GM12892 (cell line): ENCODE data around the gene SNX15.
"Not testable (repeated sequence)": the region's sequence is repeated elsewhere in the genome, so short reads cannot be mapped to it uniquely, and the experiment has no call there.

Experiments
- DNase-seq: peaks from one replicate; pipeline ENCODE4 v3.0.0; 2011; ENCODE audit not compliant: insufficient read length
- FAIRE-seq: peaks from 2 replicates; lab custom pipeline; 2011; peaks lifted over from hg19 to GRCh38; lab: Jason Lieb, UNC
- POLR2A ChIP-seq: IDR thresholded peaks from 2 replicates; pipeline ENCODE4 v1.6.1; 2011; ENCODE audit warnings: low read depth, low read length, control low read depth
- POLR2AphosphoS5 ChIP-seq: IDR thresholded peaks from 2 replicates; pipeline ENCODE4 v1.6.1; 2011; ENCODE audit warnings: low read depth, low read length, control low read depth
- TAF1 ChIP-seq: IDR thresholded peaks from 2 replicates; pipeline ENCODE4 v1.6.1; 2011; ENCODE audit warnings: low read depth, mild to moderate bottlenecking, control low read depth, low read length, borderline replicate concordance

The SNX15 gene

DNA sequence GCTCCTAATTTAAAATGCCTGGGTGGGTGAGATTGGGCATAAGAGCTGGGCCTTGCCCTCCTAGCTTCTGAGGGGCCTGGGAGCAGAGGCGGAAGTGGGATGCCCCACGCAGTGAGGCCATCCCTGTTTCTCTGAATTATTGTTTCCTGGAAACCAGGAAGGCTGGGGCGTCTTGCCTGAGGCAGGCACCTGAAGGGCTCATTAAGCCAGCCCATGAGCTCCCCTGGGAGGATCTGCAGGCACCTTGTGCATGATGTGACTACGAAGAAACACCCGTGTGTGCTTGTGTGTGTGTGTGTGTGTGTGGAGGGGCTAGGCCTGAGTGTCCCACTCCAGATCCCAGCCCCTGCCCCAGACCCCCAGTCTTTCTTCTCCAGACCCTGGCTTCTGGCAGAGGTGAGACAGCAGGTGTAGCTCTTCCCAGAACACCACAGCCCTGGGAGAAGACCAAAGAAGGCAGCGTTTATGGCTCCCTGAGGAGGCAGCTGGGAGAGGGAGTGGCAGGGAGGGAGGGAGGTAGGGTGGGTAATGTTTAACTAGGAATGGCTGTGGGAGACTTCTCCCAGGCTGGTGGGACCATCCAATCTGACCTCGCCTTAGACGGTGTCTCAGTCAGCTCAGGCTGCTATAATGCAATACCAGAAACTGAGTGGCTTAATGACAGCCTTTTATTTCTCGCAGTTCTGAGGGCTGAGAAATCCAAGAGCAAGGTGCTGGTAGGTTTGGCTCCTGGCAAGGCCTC, 28.4 kb upstream of the SNX15 start:
- no peak for TF ChIP-seq POLR2A
- no peak for TF ChIP-seq TAF1
- no peak for TF ChIP-seq POLR2AphosphoS5
- no peak for DNase-seq
- FAIRE-seq: no peak

DNA sequence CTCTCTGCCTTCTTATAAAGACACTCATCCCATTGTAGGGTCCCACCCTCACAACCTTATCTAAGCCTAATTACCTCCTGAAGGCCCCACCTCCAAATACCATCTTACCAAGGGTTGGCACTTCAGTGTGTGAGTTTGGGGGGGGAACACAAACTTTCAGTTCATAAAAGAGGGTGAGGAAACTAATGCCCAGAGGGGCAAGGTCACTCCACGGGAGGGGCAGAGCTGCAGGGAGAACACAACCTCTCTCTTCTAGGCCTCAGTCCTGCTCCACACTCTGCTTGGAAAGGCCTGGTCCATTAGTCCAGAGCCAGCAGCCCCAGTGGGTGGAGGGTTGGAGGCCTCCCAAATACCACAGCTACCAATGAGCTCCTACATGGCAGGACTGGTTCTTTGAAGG, 27.8 kb upstream of the SNX15 start:
- no peak for TF ChIP-seq POLR2AphosphoS5
- TF ChIP-seq TAF1: no peak
- no peak for TF ChIP-seq POLR2A
- no peak for DNase-seq
- no peak for FAIRE-seq

GRCh38 chr11:65002706-65003105, 24.5 kb upstream of the SNX15 start:
- no peak for TF ChIP-seq POLR2A
- TF ChIP-seq TAF1: no peak
- TF ChIP-seq POLR2AphosphoS5: no peak
- FAIRE-seq: no peak
- DNase-seq: no peak

DNA sequence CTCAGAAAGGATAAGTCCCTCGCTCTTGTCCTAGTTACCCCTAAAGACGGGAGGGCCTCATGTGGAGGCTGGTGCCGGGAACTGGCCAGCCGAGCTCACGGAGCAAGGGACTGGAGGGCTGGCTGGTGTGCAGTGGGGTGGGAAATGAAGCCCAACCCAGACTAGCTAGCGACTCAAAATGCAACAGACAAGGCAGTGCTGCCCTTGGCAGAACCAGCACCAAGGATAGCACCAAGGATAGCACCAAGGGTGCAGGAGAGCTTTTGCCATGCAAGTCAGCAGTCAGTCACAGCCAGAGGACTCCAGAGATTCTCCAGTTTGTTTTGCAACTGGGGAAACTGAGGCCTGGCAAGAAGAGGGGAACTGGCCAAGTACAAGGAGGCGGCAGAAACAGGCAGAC, 24.0 kb upstream of the SNX15 start:
- TF ChIP-seq TAF1 (no peak), POLR2AphosphoS5 (no peak), POLR2A (no peak)
- no peak for DNase-seq
- no peak for FAIRE-seq

- not testable (repeated sequence) for FAIRE-seq
Measured at GRCh38 chr11:65003968-65004367, 23.3 kb upstream of the SNX15 start.

DNA sequence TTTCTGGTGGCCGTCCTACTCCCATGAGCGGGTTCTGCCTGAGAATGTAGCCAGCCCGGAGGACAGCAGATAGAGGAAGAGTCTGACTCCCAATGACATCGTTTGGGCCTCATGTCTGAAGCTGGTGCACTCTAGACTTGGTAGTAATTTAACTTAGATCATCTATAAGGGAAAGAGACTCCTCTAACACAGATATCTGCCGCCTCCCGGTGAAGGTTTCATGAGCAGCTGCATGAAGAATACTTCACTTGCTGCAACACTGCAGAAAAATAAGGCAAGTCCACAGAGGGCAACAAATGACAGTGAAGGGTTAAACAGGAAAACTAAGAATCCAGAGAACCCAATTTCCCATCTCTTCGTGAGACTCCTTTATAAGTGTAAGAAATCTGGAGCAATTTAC, 19.2 kb upstream of the SNX15 start:
- TF ChIP-seq TAF1 (no peak), POLR2A (no peak), POLR2AphosphoS5 (no peak)
- FAIRE-seq (no peak), DNase-seq (no peak)

More at GRCh38 chr11:65003968-65004367, 23.3 kb upstream of the SNX15 start:
- DNase-seq: not testable (repeated sequence)

DNA sequence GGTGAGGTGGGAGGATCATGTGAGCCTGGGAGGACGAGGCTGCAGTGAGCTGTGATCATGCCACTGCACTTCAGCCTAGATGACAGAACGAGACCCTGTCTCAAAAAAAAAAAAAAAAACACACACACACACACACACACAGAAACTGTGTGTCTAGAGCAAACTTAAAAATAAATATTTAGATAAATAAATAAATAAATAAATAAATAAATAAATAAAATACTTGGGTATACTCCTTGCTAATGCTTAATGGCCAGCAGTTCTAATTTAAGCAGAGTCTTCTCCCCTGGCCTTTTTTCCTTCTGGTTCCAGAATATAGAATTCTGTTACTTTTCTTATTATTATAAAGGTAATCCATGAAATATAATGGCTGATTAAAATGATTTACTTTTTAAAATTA, 18.4 kb upstream of the SNX15 start:
- TF ChIP-seq POLR2AphosphoS5: no peak
- DNase-seq: no peak

GRCh38 chr11:65013130-65013887, 13.9 kb upstream of the SNX15 start:
- no peak for FAIRE-seq
- no peak; the same call in 1 of the 2 replicates for TF ChIP-seq POLR2A
- no peak for TF ChIP-seq POLR2AphosphoS5
- TF ChIP-seq TAF1: no peak
- peak; percentile 95 for DNase-seq

More for the DNA sequence above, 18.4 kb upstream of the SNX15 start:
- no peak for FAIRE-seq

DNA sequence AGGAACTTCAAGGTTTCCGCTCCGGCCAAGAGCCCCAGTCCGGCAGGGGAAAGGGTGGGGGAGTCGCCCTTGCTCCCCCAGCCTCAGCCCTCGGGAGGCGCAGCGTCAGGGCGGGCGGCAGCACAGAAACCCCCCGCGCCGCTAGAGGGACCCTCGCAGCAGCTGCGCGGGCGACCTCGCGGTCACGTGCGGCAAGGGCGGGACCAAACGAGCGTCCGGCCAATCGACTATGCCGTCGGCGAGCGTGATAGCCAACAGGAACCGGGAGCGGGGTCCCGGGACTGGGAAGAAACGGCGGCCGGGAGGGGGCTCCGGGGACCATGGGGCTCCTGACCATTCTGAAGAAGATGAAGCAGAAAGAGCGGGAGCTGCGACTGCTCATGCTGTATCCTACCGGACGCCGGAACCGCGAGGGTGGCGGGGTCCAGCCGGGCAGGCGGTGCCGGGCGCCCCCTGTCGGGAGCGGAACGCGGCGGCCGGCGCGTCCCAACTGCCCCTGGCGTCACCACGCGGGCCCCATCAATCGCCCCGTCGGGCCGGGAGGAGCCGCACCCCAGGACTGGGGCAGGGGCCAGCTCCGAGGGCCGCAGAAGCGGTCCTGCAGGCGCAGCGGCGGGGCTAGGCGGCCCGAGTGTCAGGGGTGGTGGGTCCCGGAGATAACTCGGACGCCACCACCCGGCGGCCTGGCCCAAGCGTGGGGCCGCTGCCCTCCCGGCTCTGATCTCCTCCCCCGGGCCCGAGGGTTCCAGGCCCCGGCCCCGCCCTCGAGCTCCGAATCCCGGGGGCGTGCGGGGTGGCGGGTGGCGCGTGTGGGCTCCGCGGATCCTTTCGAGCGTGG, 13.1 kb upstream of the SNX15 start, which contains the start of gene ARL2:
Gene ARL2, plus strand, starts transcription at position 273 of the 838 bp plus-strand sequence. Its CDS starts 48 bp downstream, at position 321.
- FAIRE-seq: peak; percentile 95
- peak; percentile 30; the same call in 1 of the 2 replicates for TF ChIP-seq TAF1
- peak; percentile 72; the same call in 1 of the 2 replicates for TF ChIP-seq POLR2A
- TF ChIP-seq POLR2AphosphoS5: no peak; the same call in 1 of the 2 replicates
- DNase-seq: peak; percentile 98

DNA sequence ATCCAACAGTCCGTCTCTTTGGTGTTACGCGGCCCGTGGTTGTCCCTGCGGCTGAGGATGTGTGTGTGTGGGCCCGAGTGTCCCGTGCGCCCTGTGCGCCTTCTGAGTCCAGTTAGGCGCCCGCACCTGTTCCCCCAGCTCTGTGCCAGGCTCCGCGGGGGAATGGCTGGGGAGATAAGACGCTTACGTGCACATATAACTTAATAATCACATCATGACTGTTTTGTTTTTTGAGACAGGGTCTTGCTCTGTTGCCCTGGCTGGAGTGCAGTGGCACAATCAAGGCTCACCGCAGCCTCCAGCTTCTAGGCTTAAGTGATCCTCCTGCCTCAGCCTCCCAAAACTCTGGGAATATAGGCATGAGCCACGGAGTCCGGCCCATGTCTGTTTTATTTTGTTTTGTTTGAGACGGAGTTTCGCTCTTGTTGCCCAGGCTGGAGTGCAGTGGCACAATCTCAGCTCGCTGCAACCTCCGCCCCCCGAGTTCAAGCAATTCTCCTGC, 12.5 kb upstream of the SNX15 start:
- FAIRE-seq: no peak

GRCh38 chr11:65016705-65017104, 10.5 kb upstream of the SNX15 start:
- no peak for FAIRE-seq
- TF ChIP-seq TAF1 (no peak), POLR2AphosphoS5 (no peak), POLR2A (no peak)
- no peak for DNase-seq

More for the DNA sequence above, 12.5 kb upstream of the SNX15 start:
- DNase-seq: no peak
- no peak for TF ChIP-seq POLR2A
- TF ChIP-seq POLR2AphosphoS5: no peak
- TF ChIP-seq TAF1: no peak
